PC-3 (cell line): Measurements from ENCODE around the gene LAMA2. TPM values are rescaled to one million over a fixed set of nuclear protein-coding genes. Genes with fewer than 3 reads are reported as not detected.

Experiments used
- ATAC-seq: fragments of 200-7000 bp; cut with Tn5 transposase; 2 replicates; pipeline ENCODE4 v1.9.1; 2020; ENCODE audit warnings: mild to moderate bottlenecking, moderate library complexity
- BruUV-seq: library from RNA; stranded (reverse); fragments of 400-500 nt; replicated peaks from 2 replicates; lab custom pipeline; 2021; lab: Mats Ljungman, UMichigan
- CTCF ChIA-PET: fragments of 300-600 bp; sonication (Branson Sonifier 250); formaldehyde crosslinking; loops from one replicate; lab custom pipeline; 2022; ENCODE audit warnings: antibody characterized with exemption; lab: Charles Lee
- POLR2A ChIA-PET: fragments of 300-600 bp; sonication (Branson Sonifier 250); formaldehyde crosslinking; loops from one replicate; lab custom pipeline; 2022; ENCODE audit warnings: antibody characterized with exemption; ENCODE audit not compliant: unreplicated experiment; lab: Charles Lee
- DNase-seq: peaks from one replicate; pipeline ENCODE4 v3.0.0-alpha.2; 2015
- H2AFZ ChIP-seq: fragments of 300-600 bp; sonication (generic); 2 replicates; pipeline ENCODE4 v1.6.0; 2016; ENCODE audit warnings: antibody characterized with exemption, low read length
- H3F3A ChIP-seq: fragments of 300-600 bp; sonication (generic); one replicate; pipeline ENCODE4 v1.6.0; 2017; ENCODE audit warnings: antibody characterized with exemption, low read length, control low read depth, mild to moderate bottlenecking; ENCODE audit not compliant: unreplicated experiment
- H3K27ac ChIP-seq: fragments of 300-600 bp; sonication (generic); 2 replicates; pipeline ENCODE4 v1.5.1; 2016; ENCODE audit warnings: mild to moderate bottlenecking, low read length
- H3K27me3 ChIP-seq: fragments of 300-600 bp; sonication (generic); 2 replicates; pipeline ENCODE4 v1.6.1; 2016; ENCODE audit warnings: low read length, mixed read lengths
- H3K36me3 ChIP-seq: fragments of 300-600 bp; sonication (generic); 2 replicates; pipeline ENCODE4 v1.6.1; 2016; ENCODE audit warnings: low read depth, mixed run types, low read length, mixed read lengths
- H3K4me1 ChIP-seq: fragments of 300-600 bp; sonication (generic); 2 replicates; pipeline ENCODE4 v1.5.1; 2016; ENCODE audit warnings: low read length; ENCODE audit not compliant: insufficient read depth
- H3K4me2 ChIP-seq: fragments of 300-600 bp; sonication (generic); 2 replicates; pipeline ENCODE4 v1.6.0; 2016; ENCODE audit warnings: low read length
- H3K4me3 ChIP-seq: fragments of 300-600 bp; sonication (generic); 2 replicates; pipeline ENCODE4 v1.5.1; 2016; ENCODE audit warnings: mild to moderate bottlenecking, low read length, mixed read lengths
- H3K79me2 ChIP-seq: fragments of 300-600 bp; sonication (generic); 2 replicates; pipeline ENCODE4 v1.6.1; 2017; ENCODE audit warnings: low read length, mixed read lengths
- H3K9ac ChIP-seq: fragments of 300-600 bp; sonication (generic); 2 replicates; pipeline ENCODE4 v1.6.0; 2016; ENCODE audit warnings: mild to moderate bottlenecking, low read length
- H3K9me2 ChIP-seq: fragments of 300-600 bp; sonication (generic); replicated peaks from 2 replicates; pipeline ENCODE4 v1.6.1; 2016; ENCODE audit warnings: mixed run types, low read length, mixed read lengths
- H3K9me3 ChIP-seq: fragments of 300-600 bp; sonication (generic); 2 replicates; pipeline ENCODE4 v1.6.1; 2016; ENCODE audit warnings: low read length, mixed read lengths
- H4K20me1 ChIP-seq: fragments of 300-600 bp; sonication (generic); 2 replicates; pipeline ENCODE4 v1.6.1; 2016; ENCODE audit warnings: low read length, mixed read lengths
- EZH2 ChIP-seq: fragments of 300-600 bp; sonication (generic); IDR thresholded peaks from one replicate; pipeline ENCODE4 v1.6.1; 2017; ENCODE audit warnings: antibody characterized with exemption, mild to moderate bottlenecking, low read length; ENCODE audit not compliant: unreplicated experiment
- EZH2phosphoT487 ChIP-seq: fragments of 300-600 bp; sonication (generic); IDR thresholded peaks from 2 replicates; pipeline ENCODE4 v1.6.1; 2018; ENCODE audit warnings: mild to moderate bottlenecking, antibody characterized with exemption, low read length, borderline replicate concordance
- intact Hi-C: fragments of 100-400 bp; cut with micrococcal nuclease; formaldehyde crosslinking; loops from 2 replicates; pipeline ENCODE4 v1.9.0; 2023
- total RNA-seq: library from RNA; depleted of rRNA; stranded (reverse); fragments of >200 nt; gene quantifications from 2 replicates; pipeline ENCODE4 v1.2.3, GENCODE V29; 2014
- TF ChIP-seq, protein P1 (sequence below): fragments of 300-600 bp; sonication (generic); conservative IDR thresholded peaks from 2 replicates; pipeline ENCODE4 v1.5.1; 2017; ENCODE audit warnings: antibody characterized with exemption, low read depth, mild to moderate bottlenecking, low read length

Gene LAMA2
- total RNA-seq, 1 experiment from 2014 or later, result 0.22 TPM

DNA sequence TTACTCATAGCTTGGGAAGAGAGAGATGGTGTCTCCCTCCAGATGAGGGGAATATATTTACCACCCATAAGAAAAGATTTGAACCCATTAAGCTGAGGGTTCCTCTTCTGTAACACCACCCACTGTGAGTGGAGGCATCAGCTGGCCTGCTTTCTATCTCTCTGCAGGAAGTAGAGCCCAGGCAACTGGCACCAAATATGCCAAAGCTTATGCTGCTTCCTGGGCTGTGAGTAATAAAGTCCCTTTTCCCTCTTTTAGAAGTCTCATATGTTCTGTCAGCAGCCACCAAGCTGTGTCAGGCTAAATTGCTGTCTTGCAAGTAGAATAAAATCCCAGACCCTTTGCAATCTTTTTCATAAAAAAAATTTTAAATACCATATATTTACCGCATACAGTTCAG, 241.4 kb downstream of the LAMA2 start:
- Histone ChIP-seq H4K20me1 (no peaks in the 10 kb centered on the region), H3K4me3 (no peak overlapping the region), H3K36me3 (no peaks in the 10 kb centered on the region), H3K27me3 (no peaks in the 10 kb centered on the region), H2AFZ (no peak overlapping the region), H3K9me2 (no peaks in the 10 kb centered on the region), H3K4me2 (no peak overlapping the region), H3K4me1 (no peaks in the 10 kb centered on the region), H3F3A (no peaks in the 10 kb centered on the region), H3K9me3 (no peaks in the 10 kb centered on the region), H3K27ac (no peak overlapping the region), H3K79me2 (no peaks in the 10 kb centered on the region), H3K9ac (no peak overlapping the region)
- DNase-seq, result no peak
- ATAC-seq, result no peak
- BruUV-seq, result no TSS peak
- POLR2A ChIA-PET, result interaction anchor here (0.6 kb wide), 1 partner anchor 342 kb away, joined by 5 read pairs; no protein-coding TSS in a partner anchor
- TF ChIP-seq EZH2phosphoT487, result no peak
- TF ChIP-seq, protein P1, sequence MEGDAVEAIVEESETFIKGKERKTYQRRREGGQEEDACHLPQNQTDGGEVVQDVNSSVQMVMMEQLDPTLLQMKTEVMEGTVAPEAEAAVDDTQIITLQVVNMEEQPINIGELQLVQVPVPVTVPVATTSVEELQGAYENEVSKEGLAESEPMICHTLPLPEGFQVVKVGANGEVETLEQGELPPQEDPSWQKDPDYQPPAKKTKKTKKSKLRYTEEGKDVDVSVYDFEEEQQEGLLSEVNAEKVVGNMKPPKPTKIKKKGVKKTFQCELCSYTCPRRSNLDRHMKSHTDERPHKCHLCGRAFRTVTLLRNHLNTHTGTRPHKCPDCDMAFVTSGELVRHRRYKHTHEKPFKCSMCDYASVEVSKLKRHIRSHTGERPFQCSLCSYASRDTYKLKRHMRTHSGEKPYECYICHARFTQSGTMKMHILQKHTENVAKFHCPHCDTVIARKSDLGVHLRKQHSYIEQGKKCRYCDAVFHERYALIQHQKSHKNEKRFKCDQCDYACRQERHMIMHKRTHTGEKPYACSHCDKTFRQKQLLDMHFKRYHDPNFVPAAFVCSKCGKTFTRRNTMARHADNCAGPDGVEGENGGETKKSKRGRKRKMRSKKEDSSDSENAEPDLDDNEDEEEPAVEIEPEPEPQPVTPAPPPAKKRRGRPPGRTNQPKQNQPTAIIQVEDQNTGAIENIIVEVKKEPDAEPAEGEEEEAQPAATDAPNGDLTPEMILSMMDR, result no peak
- no peak for TF ChIP-seq EZH2
- intact Hi-C loops, result no loop called here
- CTCF ChIA-PET, result no interaction called here

DNA sequence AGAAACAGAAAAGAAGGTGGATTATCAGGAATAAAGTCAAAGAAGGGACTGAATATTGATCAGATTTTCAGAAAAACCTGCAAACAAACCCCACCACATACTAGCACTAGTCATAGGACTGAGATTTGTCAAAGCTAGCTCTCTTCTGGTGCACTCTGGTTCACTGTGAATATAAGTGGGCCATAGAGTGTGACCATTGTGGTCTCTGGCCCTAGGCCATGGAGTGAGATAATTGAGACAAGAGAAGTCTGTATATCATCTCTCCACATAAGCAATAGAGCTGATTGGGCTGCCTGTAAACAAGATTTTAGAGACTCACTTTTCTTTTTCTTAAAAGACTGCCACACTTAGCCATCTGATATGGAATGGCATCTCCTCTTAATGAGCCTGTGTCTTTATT, 247.2 kb downstream of the LAMA2 start:
- H3F3A ChIP-seq, result no peaks in the 10 kb centered on the region
- H3K9me2 ChIP-seq, result no peaks in the 10 kb centered on the region
- ChIA-PET POLR2A (no interaction called here), CTCF (no interaction called here)
- DNase-seq (no peak), ATAC-seq (no peak)
- no peaks in the 10 kb centered on the region for H3K27me3 ChIP-seq
- no peaks in the 10 kb centered on the region for H3K9me3 ChIP-seq
- H2AFZ ChIP-seq, result no peak overlapping the region
- no peak overlapping the region for H3K9ac ChIP-seq
- no peaks in the 10 kb centered on the region for H3K4me1 ChIP-seq
- no peak overlapping the region for H3K27ac ChIP-seq
- no TSS peak for BruUV-seq
- H3K79me2 ChIP-seq, result no peaks in the 10 kb centered on the region
- no peaks in the 10 kb centered on the region for H4K20me1 ChIP-seq
- no peaks in the 10 kb centered on the region for H3K36me3 ChIP-seq
- no peak for TF ChIP-seq EZH2phosphoT487
- TF ChIP-seq EZH2, result no peak
- TF ChIP-seq, protein P1, result no peak
- intact Hi-C loops, result loop anchor here (10.0 kb wide), 1 partner anchor 245 kb away; no protein-coding TSS in a partner anchor
- H3K4me3 ChIP-seq, result no peak overlapping the region
- no peak overlapping the region for H3K4me2 ChIP-seq

DNA sequence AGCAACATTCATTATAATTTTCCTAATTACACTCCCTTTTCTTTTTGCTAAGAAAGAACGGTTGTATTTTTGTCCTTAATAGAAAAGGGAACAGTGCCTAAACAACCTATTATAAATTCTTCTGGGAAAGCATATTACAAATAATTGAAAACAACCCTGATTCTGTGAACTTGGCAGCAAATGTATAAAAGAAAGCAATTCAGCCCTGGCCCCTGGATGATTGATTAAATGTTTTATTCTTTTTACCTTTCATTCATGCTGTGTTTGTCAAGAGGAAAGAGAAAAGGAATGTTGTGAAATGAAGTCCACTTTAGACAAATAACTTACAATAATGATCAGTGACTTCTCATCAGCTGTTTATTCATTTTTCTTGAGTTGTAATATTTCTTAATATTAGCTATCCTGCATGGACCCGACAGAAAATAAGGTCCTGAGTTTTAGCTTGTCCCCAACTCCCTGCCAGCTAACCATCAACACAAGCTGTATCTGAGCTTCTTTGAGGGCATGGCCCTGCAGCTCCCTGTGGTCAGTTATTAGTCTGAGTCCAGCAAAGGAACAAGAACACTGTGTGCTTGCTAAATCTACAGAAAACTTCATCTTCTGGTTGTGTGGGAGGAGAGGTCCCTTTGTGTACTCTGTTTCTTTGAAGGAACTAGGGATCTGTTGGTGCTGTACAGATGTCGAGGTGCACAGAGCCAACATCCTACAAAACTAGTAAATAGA, 248.2 kb downstream of the LAMA2 start:
- H3K79me2 ChIP-seq, result no peaks in the 10 kb centered on the region
- no peak for ATAC-seq
- no peak overlapping the region for H3K27ac ChIP-seq
- H3F3A ChIP-seq, result no peaks in the 10 kb centered on the region
- ChIA-PET POLR2A (no interaction called here), CTCF (no interaction called here)
- no peak overlapping the region for H3K9ac ChIP-seq
- H3K4me2 ChIP-seq, result no peak overlapping the region
- no peak for DNase-seq
- H3K27me3 ChIP-seq, result no peaks in the 10 kb centered on the region
- TF ChIP-seq EZH2, result no peak
- no peak for TF ChIP-seq EZH2phosphoT487
- TF ChIP-seq, protein P1, result no peak
- H3K9me2 ChIP-seq, result no peaks in the 10 kb centered on the region
- BruUV-seq, result no TSS peak
- intact Hi-C loops, result loop anchor here (10.0 kb wide), 1 partner anchor 244 kb away; no protein-coding TSS in a partner anchor
- H3K4me3 ChIP-seq, result no peak overlapping the region
- H3K4me1 ChIP-seq, result no peaks in the 10 kb centered on the region
- H3K36me3 ChIP-seq, result no peaks in the 10 kb centered on the region
- H4K20me1 ChIP-seq, result no peaks in the 10 kb centered on the region
- H3K9me3 ChIP-seq, result no peaks in the 10 kb centered on the region
- no peak overlapping the region for H2AFZ ChIP-seq
